K562 (cell line): ENCODE data around the gene ZNF668. TPM values are rescaled to one million over a fixed set of nuclear protein-coding genes. Genes with fewer than 3 reads are reported as not detected.
A peak's percentile ranks its signal among the peaks of the same experiment; 100 is the strongest.

Source experiments
- ARID2 ChIP-seq: fragments of 450-650 bp; IDR thresholded peaks from 2 replicates; pipeline ENCODE4 v1.6.1; 2017; ENCODE audit warnings: antibody characterized with exemption, mild to moderate bottlenecking
- CEBPB ChIP-seq: fragments of 450-650 bp; IDR thresholded peaks from 2 replicates; pipeline ENCODE4 v1.6.1; 2016; ENCODE audit warnings: missing genetic modification characterization, missing compliant biosample characterization
- CUX1 ChIP-seq: fragments of 200-800 bp; sonication (Bioruptor generic); IDR thresholded peaks from 2 replicates; pipeline ENCODE4 v1.6.1; 2016; ENCODE audit warnings: missing genetic modification characterization, missing compliant biosample characterization
- CXXC5 ChIP-seq: fragments of 250-450 bp; sonication (Bioruptor Pico); IDR thresholded peaks from 2 replicates; pipeline ENCODE4 v1.8.0; 2022; ENCODE audit warnings: inconsistent platforms, mild to moderate bottlenecking, moderate library complexity
- E2F3 ChIP-seq: fragments of 250-450 bp; sonication (Bioruptor Pico); IDR thresholded peaks from 2 replicates; pipeline ENCODE4 v1.4.0; 2020; ENCODE audit warnings: mild to moderate bottlenecking
- GTF2F1 ChIP-seq: IDR thresholded peaks from 2 replicates; pipeline ENCODE4 v1.6.1; 2011; ENCODE audit warnings: low read depth, low read length, improper control_type of control experiment
- HCFC1 ChIP-seq: IDR thresholded peaks from 2 replicates; pipeline ENCODE4 v1.6.1; 2012; ENCODE audit warnings: low read depth, low read length, improper control_type of control experiment
- IRF2 ChIP-seq: sonication (generic); formaldehyde crosslinking; IDR thresholded peaks from 2 replicates; pipeline ENCODE4 v1.8.1; 2022; ENCODE audit warnings: mild to moderate bottlenecking, missing genetic modification reagents
- MCM3 ChIP-seq: fragments of 450-650 bp; IDR thresholded peaks from 2 replicates; pipeline ENCODE4 v1.6.1; 2016
- MCM7 ChIP-seq, 2 experiments: fragments of 450-650 bp; IDR thresholded peaks; 2 replicates each; pipeline ENCODE4 v1.6.1; 2016 to 2018
- NFIC ChIP-seq: fragments of 450-650 bp; IDR thresholded peaks from 2 replicates; pipeline ENCODE4 v1.6.1; 2017; ENCODE audit warnings: mild to moderate bottlenecking, inconsistent platforms
- PBX2 ChIP-seq, 2 experiments: IDR thresholded peaks in 1 of 2; conservative IDR thresholded peaks in 1 of 2; 2 replicates each; pipeline ENCODE4 v1.6.1; 2016; ENCODE audit warnings: low read depth in 2 of 2, mild to moderate bottlenecking in 1 of 2, missing compliant biosample characterization in 1 of 2, missing genetic modification characterization in 1 of 2, moderate library complexity in 1 of 2
- POLR2AphosphoS2 ChIP-seq: IDR thresholded peaks from 2 replicates; pipeline ENCODE4 v1.6.1; 2012; ENCODE audit warnings: low read length, improper control_type of control experiment
- PRPF4 ChIP-seq: fragments of 200-400 bp; formaldehyde crosslinking; IDR thresholded peaks from one replicate; pipeline ENCODE4 v1.6.1; 2017; ENCODE audit warnings: low read length, low read depth, mild to moderate bottlenecking; ENCODE audit not compliant: insufficient read depth, poor library complexity, severe bottlenecking
- SMAD2 ChIP-seq: fragments of 150-350 bp; IDR thresholded peaks from 2 replicates; pipeline ENCODE4 v1.6.1; 2014; ENCODE audit warnings: low read depth, mild to moderate bottlenecking, low read length
- ZBTB43 ChIP-seq: sonication (generic); formaldehyde crosslinking; IDR thresholded peaks from 2 replicates; pipeline ENCODE4 v1.8.0; 2023; ENCODE audit warnings: mild to moderate bottlenecking, missing genetic modification reagents
- ZFPM2 ChIP-seq: fragments of 250-450 bp; sonication (Bioruptor Pico); IDR thresholded peaks from 2 replicates; pipeline ENCODE4 v1.5.1; 2022; ENCODE audit warnings: mild to moderate bottlenecking
- ZNF197 ChIP-seq: fragments of 200-800 bp; sonication (Bioruptor generic); IDR thresholded peaks from 2 replicates; pipeline ENCODE4 v1.6.1; 2016; ENCODE audit warnings: low read depth, missing genetic modification characterization, missing compliant biosample characterization
- ZNF280A ChIP-seq: fragments of 450-650 bp; IDR thresholded peaks from 2 replicates; pipeline ENCODE4 v1.6.1; 2018; ENCODE audit warnings: mild to moderate bottlenecking, low read depth; ENCODE audit not compliant: partially characterized antibody
- ZNF431 ChIP-seq: sonication (generic); formaldehyde crosslinking; IDR thresholded peaks from 2 replicates; pipeline ENCODE4 v1.8.0; 2022; ENCODE audit warnings: mild to moderate bottlenecking, missing genetic modification reagents
- polyA plus RNA-seq, 8 experiments: library from polyadenylated mRNA; depleted of rRNA in 4 of 8; stranded (reverse) in 5 of 8; unstranded in 3 of 8; fragments of >200 nt; fragmentation: Nextera tagmentation in 2 of 8; fragmentation: Illumina TruSeq in 1 of 8; extraction: Ambion mirVana in 2 of 8; extraction: Trizol in 1 of 8; gene quantifications; 2 replicates each; pipeline versions ENCODE4 v1.2.1 to v1.2.3, GENCODE V29; 2011 to 2014; ENCODE audit warnings: inconsistent platforms in 1 of 8, missing spikeins in 1 of 8
- total RNA-seq, 7 experiments: library from RNA; depleted of rRNA in 6 of 7; stranded (reverse); fragments of >200 nt in 6 of 7; fragmentation: Illumina TruSeq in 2 of 7; extraction: Trizol in 2 of 7; gene quantifications; 2 replicates each; pipeline versions ENCODE4 v1.2.1 to v1.2.3, GENCODE V29; 2011 to 2021; ENCODE audit warnings: low replicate concordance in 1 of 7

Gene ZNF668
- total and polyA plus RNA-seq, 9 of the 15 experiments (the other 6 are each of a cell fraction or from before 2014, with no cell fraction given), result 0.04 to 15.3 (median 3.8) TPM; not detected in 1

- TF ChIP-seq ZBTB43 (CRISPR knock-in tag), result no peak
- TF ChIP-seq CEBPB (tag), result peak; percentile 87
- TF ChIP-seq NFIC, result peak; percentile 61
- no peak for TF ChIP-seq E2F3 (CRISPR knock-in tag)
- TF ChIP-seq POLR2AphosphoS2, result no peak; the same call in 1 of the 2 replicates
- no peak for TF ChIP-seq MCM3
- no peak for TF ChIP-seq ARID2
- no peak for TF ChIP-seq MCM7 (IDR thresholded peaks at IDR 0.05)
- no peak for TF ChIP-seq SMAD2
- no peak for TF ChIP-seq ZNF431 (CRISPR knock-in tag)
- no peak for TF ChIP-seq CUX1 (CRISPR knock-in tag)
- no peak for TF ChIP-seq HCFC1
- TF ChIP-seq GTF2F1, result no peak
- TF ChIP-seq PBX2 (CRISPR knock-in tag; IDR thresholded peaks at IDR 0.05; ENCODE audit: low read depth), result no peak
- no peak for TF ChIP-seq PBX2 (tag; conservative IDR thresholded peaks at IDR 0.05; ENCODE audit: low read depth)
- TF ChIP-seq CXXC5 (CRISPR knock-in tag), result 0 out of 2 replicates have a peak, but pooled peaks have one; percentile 26
- TF ChIP-seq IRF2 (CRISPR knock-in tag), result no peak
- no peak for TF ChIP-seq ZFPM2
- TF ChIP-seq PRPF4, result no peak
- TF ChIP-seq ZNF197 (CRISPR knock-in tag), result no peak
- no peak for TF ChIP-seq ZNF280A
These were observed 9.0 kb upstream of the ZNF668 start (continued) for GRCh38 chr16:31083081-31083480.
